Activated CD4-positive, alpha-beta T cell treated with anti-CD3 and anti-CD28 coated beads, Interleukin-2, Interleukin-4, amounts not matched to agents 100 ng/mL and 50 ng/mL, durations not matched to agents 16 hours and 8 hours (primary cell): ENCODE measurements around the gene PKN1.
A peak's percentile ranks its signal among the peaks of the same experiment; 100 is the strongest.

Experiments used
- DNase-seq: peaks from one replicate; pipeline ENCODE4 v3.0.0-alpha.2; 2020; ENCODE audit warnings: low spot score

The PKN1 gene

GRCh38 chr19:14406645-14407401 lies 26.3 kb upstream of the PKN1 start:
- DNase-seq, result no peak

GRCh38 chr19:14407605-14408484 lies 25.3 kb upstream of the PKN1 start:
- no peak for DNase-seq

GRCh38 chr19:14408491-14409145 lies 24.5 kb upstream of the PKN1 start:
- DNase-seq, result no peak

GRCh38 chr19:14409146-14410023 lies 23.7 kb upstream of the PKN1 start:
- DNase-seq, result no peak

GRCh38 chr19:14410091-14411051 lies 22.7 kb upstream of the PKN1 start:
- peak; percentile 54 for DNase-seq

GRCh38 chr19:14411161-14411937 lies 21.8 kb upstream of the PKN1 start:
- no peak for DNase-seq

- DNase-seq, result no peak
Observed at GRCh38 chr19:14411938-14412245, 21.2 kb upstream of the PKN1 start.

- no peak for DNase-seq
Observed at GRCh38 chr19:14412324-14412995, 20.6 kb upstream of the PKN1 start.

GRCh38 chr19:14412996-14413692 lies 20.0 kb upstream of the PKN1 start:
- no peak for DNase-seq

- DNase-seq, result no peak
Observed at GRCh38 chr19:14413693-14414181, 19.4 kb upstream of the PKN1 start.

- no peak for DNase-seq
Observed at GRCh38 chr19:14414926-14415690, 18.0 kb upstream of the PKN1 start.

- DNase-seq, result no peak
Observed at GRCh38 chr19:14416817-14417231, 16.3 kb upstream of the PKN1 start.

GRCh38 chr19:14418856-14419105 lies 14.3 kb upstream of the PKN1 start:
- DNase-seq, result peak; percentile 82

GRCh38 chr19:14419106-14419813 lies 13.8 kb upstream of the PKN1 start, which contains the start of gene DDX39A:
TSS of gene DDX39A (minus strand) at chr19:14419341. CDS start at chr19:14413220, 6,121 bp downstream.
- peak; percentile 99 for DNase-seq

- no peak for DNase-seq
Observed at GRCh38 chr19:14425696-14426138, 7.4 kb upstream of the PKN1 start.

- no peak for DNase-seq
Observed at GRCh38 chr19:14427461-14427860, 5.6 kb upstream of the PKN1 start.

- DNase-seq, result no peak
Observed at GRCh38 chr19:14428882-14429416, 4.2 kb upstream of the PKN1 start.
